ENCODE measurements around the gene MTUS2. TPM values are rescaled to one million over a fixed set of nuclear protein-coding genes. Genes with fewer than 3 reads are reported as not detected.

The MTUS2 gene
- total RNA-seq, 1 experiment from 2014 or later: 0.35 TPM

- no CpG with 5 or more reads among the region's 3 CpGs for WGBS (ENCODE audit: extremely low coverage, insufficient read length, low lambda C conversion rate)
- Histone ChIP-seq H3K9ac (ENCODE audit: extremely low read depth, insufficient read length, low read length) (no peak overlapping the region), H2AFZ (ENCODE audit: low read length) (no peak overlapping the region), H3K56ac (ENCODE audit: insufficient read length, low read depth, low read length) (no peak overlapping the region), H4K20me1 (ENCODE audit: control insufficient read depth, insufficient read depth, insufficient read length) (no peaks in the 10 kb centered on the region), H2BK12ac (ENCODE audit: insufficient read length, low read depth, low read length) (no peak overlapping the region), H4K8ac (replicated peaks; ENCODE audit: insufficient read length, low read depth, low read length) (no peak overlapping the region), H2AK5ac (ENCODE audit: insufficient read length, low read length) (no peak overlapping the region), H3K79me2 (ENCODE audit: insufficient read depth, low read length) (no peaks in the 10 kb centered on the region), H3K14ac (ENCODE audit: insufficient read depth, low read length) (no peak overlapping the region), H4K5ac (ENCODE audit: insufficient read length, low read depth, low read length) (no peak overlapping the region), H2BK120ac (ENCODE audit: low read depth, low read length, poor library complexity, severe bottlenecking) (no peak overlapping the region), H3K27ac (ENCODE audit: insufficient read length, low read depth, low read length) (no peak overlapping the region), H4K91ac (ENCODE audit: insufficient read length, low read depth, low read length) (no peak overlapping the region), H3T11ph (ENCODE audit: low read length) (no peak overlapping the region), H3K27me3 (ENCODE audit: insufficient read depth, low read length) (no peaks in the 10 kb centered on the region), H3K9me3 (ENCODE audit: control insufficient read depth, low read depth, low read length) (no peaks in the 10 kb centered on the region), H3K79me1 (ENCODE audit: insufficient read depth, low read depth, low read length, poor library complexity, severe bottlenecking) (no peaks in the 10 kb centered on the region), H3K18ac (ENCODE audit: insufficient read length, low read depth, low read length) (no peak overlapping the region), H3K4me2 (ENCODE audit: insufficient read depth, insufficient read length, low read length) (no peak overlapping the region), H3K4ac (ENCODE audit: low read depth, low read length) (no peak overlapping the region), H3K23ac (ENCODE audit: insufficient read length, low read depth, low read length) (no peak overlapping the region), H2BK20ac (ENCODE audit: low read depth, low read length, poor library complexity, severe bottlenecking) (no peak overlapping the region), H3K23me2 (ENCODE audit: insufficient read length, low read depth, low read length, poor library complexity, severe bottlenecking) (no peaks in the 10 kb centered on the region), H2BK15ac (ENCODE audit: low read depth, low read length) (no peak overlapping the region), H2BK5ac (ENCODE audit: insufficient read length, low read length) (no peak overlapping the region), H3K4me1 (ENCODE audit: insufficient read depth, low read length) (no peaks in the 10 kb centered on the region)
- Mint-ChIP-seq H3K4me3 (no peak overlapping the region), H3K4me1 (peaks cover 3 to 7% of the 10 kb centered on the region in 2 experiments), H3K27ac (no peak overlapping the region), H3K9me3 (no peaks in the 10 kb centered on the region), H3K27me3 (ENCODE audit: low read depth) (peaks cover 3% of the 10 kb centered on the region), H3K36me3 (ENCODE audit: insufficient read depth in 1 of 3, low read depth in 3 of 3) (no peaks in the 10 kb centered on the region)
- DNase-seq: no peak
- TF ChIP-seq CTCF (conservative IDR thresholded peaks at IDR 0.05): no peak
Measured at GRCh38 chr13:29436721-29437280, 616.7 kb downstream of the MTUS2 start.

Measured in H9 (cell line).